Stimulated activated CD8-positive, alpha-beta memory T cell treated with anti-CD3 and anti-CD28 coated beads, Interleukin-4, amount 100 ng/mL, for 1 hour (primary cell): ENCODE results near the gene YPEL4.

Experiments
- DNase-seq, 2 donors: peaks; one replicate each; pipeline ENCODE4 v3.0.0-alpha.2; 2020; ENCODE audit warnings: low read depth in 2 of 2, low spot score in 1 of 2

YPEL4 gene

DNA sequence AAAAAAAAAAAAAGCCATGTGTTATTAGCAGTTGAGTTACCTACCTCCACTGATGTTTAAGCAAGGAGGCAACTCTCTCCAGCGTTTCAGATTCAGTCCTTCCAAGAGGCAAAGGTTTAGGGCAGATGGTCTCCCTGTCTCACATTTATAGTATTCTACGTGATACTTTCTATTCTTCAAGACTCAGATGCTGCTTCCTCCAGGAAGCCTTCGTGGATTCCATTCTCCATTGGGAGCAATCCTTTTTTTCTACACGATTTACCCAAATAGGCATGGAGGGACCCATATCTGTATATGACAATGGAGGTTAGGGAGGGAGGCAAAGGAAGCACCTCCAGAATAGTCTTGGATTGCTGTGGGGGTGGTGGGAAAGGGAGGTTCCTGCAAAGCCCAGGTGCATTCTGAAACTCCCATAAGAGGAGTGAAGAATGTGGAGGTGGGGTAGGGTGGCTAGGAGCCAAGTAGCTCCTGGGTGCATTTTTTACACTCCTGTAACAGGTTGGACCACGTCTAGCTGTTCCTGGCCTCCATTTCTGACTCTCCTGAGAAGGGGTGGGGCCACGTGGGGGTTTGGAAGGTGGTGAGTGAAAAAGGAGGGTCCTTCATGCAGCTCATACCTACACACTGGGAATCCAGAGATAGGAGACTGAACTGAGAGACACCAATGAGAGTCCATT lies 16.2 kb downstream of the YPEL4 start:
- DNase-seq: no peak

DNA sequence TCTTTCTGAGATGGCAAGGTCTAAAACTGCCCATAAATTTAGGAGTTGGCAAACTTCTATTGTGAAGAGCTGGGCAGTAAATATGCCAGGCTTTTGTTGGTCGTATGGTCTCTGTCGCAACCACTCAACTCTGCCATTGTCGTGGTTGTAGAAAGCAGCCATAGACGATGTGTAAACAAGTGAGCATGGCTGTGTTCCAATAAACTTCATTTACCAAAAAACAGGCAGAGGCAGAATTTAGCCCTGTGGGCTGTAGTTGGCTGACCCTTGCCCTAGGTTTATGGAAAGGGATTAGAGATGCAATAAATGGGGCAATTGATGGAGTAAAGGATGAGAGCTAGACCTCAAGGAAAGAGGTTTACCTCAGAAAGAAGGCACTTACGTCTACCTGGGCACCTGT lies 17.6 kb downstream of the YPEL4 start:
- DNase-seq: no peak

DNA sequence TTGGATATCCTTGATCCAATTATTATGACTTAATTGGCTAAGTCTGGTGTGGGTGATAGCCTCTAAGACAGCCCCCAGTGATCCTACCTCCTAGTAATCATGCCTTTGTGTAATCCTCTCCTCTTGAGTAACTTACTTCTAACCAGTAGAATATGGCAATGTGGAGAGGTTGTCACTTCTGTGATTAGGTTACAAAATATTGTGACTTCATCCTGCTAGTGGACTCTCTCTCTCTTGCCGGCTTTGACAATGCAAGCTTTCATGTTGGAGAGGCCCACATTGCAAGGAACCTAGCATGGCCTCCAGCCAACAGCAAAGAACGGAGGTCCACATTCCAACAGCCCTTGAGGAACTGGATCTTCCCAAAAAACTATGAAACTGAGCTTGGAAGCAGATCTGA lies 19.5 kb downstream of the YPEL4 start:
- no peak for DNase-seq

DNA sequence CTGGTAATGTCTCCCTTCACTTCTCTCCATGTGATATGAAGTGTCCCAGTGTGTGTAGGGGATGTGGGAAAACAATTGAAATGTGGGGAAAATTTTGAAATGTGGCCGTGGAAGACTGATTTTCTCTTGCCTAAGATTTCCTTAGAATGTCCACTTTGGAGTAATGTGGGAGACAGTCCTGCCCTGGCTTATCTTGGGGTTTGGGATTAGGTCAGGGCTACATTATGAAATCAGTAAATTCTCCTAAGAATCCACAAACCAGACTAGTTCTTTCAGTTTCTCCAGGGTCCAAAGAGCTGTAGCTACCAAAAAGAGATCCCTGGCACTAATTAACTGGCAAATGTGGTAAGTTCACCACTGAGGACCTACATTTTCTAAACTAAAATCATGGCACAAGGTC lies 22.8 kb downstream of the YPEL4 start:
- DNase-seq: no peak

DNA sequence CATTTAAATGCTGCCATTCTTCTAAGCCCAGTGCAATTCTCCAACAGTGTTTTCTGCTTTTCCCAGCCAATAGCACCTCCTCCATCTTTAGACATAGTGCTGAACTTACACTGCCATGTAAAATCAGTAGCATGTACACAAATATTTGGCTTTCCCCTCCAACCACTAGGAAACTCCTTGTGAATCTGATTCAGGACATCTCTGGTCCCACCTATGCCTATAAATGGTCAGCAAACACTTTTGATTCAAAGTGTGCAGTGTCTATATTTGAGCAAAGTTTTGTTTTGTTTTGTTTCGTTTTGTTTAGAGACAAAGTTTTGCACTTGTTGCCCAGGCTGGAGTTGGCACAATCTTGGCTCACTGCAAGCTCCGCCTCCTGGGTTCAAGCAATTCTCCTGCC lies 24.8 kb downstream of the YPEL4 start:
- DNase-seq: no peak

DNA sequence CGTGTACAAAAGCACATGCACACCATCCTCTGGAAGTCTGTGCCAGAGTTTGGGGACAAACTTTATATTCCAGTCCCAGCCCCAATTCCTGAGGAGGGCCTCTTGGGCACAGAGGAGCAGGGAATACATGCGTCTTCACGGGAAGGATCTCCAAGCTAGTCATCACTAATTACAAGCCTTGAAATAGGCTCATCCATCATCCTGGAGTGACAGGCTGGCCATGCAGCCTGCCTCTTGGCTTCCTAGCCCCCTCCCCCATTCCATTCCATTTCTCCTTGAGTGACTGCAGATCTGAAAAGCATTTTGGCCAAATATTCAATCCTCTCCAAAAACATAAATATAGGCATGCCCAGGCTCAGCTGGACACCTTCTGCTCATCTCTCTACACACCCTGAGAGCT lies 27.4 kb downstream of the YPEL4 start:
- no peak for DNase-seq

DNA sequence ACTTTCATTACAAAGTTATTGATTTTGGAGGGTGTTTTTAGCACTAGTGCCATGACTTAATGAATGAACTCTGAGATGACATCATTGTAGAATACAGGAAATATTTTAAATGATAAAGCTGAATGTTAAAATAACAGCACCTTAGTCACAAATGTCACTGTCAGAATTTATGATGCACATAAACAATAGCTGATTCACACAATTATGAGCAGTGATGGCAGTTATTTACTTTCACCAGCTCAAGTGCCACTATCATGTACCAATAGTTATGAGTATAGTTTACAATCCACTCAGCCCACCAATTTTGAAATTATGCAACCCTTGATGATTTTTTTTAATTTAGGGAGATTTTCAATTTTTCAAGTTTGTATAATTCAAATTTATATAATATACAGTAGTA lies 29.2 kb downstream of the YPEL4 start:
- no peak for DNase-seq

DNA sequence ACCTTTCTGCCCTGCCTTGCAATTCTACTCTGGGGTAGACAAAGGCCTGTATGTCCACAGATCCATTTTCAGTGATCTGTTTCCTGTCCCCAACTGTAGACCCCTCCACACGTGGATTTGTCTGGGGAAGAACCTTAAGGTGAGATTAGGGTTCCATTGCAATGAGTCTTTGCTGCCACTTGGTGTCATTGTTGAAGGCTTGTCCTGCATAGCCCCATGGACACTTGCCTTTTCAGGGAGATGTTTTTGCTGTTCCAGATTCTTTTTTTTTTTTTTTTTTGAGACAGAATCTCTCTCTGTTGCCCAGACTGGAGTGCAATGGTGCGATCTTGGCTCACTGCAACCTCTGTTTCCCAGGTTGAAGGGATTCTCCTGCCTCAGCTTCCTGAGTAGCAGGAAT lies 30.4 kb downstream of the YPEL4 start:
- no peak for DNase-seq

DNA sequence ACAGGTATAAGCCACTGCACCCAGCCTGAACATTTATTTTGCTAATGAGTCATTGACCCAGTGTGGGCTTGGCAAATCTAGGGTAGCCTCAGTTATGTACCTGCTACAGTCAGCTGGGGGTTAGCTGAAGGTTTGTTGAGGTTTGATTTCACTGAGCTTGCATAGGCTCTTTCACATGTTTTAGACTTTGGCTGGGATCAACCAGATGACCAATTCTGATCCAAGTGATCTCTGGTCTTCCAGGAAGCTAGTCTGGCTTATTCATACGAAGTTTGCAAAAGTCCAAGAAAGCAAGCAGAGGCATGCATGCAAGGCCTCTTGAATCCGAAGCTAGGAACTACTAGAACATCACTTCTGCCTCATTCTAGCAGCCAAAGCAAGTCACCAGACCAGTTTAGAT lies 31.3 kb downstream of the YPEL4 start:
- DNase-seq: no peak

DNA sequence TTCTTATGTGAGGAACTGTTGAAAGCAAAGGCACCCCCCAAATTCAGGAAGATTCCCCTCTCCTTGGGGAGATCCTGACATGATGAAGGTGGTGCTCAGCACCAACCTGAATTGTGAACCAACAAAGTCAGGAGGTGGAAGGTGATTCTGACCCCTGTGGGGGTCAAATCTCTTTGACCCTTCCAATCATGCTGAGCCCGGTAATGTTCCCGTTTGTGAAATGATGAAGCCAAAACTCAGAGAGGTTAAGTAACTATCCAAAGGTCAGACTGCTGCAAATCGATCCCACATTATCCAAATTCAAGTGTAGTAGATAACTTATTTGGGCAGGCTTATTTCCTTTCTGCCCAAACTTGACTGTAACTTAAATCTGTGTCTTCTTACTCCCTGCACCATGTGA lies 33.1 kb downstream of the YPEL4 start:
- DNase-seq: no peak

DNA sequence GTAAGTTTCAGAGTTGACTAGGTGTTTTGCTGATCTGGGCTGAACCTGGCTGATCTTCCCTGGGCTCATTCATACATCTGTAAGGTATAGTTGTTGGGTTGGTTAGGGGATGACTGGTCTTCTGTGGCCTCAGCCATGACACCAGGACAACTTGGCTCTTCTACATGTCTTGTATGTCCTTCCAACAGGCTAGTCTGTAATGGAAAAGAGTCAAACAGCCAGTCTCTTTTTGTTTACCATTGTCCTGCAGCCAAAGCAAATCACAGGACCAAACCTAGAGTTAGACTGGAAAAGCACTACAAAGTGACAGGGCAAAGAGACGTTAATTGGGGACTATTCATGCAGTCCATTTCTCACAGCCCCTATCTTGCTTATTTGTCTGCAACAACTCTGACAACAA lies 34.4 kb downstream of the YPEL4 start:
- DNase-seq: no peak

DNA sequence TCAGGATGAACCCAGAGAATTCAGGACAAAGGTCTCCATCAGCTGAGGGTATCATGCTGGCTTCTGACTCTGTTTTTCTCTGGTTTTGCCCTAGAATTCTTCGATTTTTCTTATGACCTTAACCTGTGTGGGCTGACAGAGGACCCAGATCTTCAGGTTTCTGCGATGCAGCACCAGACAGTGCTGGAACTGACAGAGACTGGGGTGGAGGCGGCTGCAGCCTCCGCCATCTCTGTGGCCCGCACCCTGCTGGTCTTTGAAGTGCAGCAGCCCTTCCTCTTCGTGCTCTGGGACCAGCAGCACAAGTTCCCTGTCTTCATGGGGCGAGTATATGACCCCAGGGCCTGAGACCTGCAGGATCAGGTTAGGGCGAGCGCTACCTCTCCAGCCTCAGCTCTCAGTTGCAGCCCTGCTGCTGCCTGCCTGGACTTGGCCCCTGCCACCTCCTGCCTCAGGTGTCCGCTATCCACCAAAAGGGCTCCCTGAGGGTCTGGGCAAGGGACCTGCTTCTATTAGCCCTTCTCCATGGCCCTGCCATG lies 35.4 kb downstream of the YPEL4 start:
- DNase-seq: no peak

DNA sequence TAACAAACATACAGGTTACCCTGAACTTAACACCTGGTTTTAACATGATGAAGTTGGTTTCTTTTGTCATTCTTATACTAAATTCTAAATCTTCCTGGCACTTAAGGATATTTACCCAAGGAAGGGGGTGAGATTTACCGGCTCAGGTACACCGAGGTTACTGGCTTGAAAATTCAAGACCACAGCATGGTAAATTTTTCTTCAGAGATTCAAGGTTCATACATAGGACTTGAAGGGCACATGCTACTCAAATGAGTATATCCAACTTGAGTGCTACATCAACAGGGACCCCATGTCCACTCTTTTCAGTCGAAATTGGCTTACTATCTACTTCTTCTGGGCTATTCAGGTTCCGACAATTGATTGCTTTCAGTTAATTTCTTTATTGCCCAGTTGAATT lies 39.5 kb downstream of the YPEL4 start:
- no peak for DNase-seq

DNA sequence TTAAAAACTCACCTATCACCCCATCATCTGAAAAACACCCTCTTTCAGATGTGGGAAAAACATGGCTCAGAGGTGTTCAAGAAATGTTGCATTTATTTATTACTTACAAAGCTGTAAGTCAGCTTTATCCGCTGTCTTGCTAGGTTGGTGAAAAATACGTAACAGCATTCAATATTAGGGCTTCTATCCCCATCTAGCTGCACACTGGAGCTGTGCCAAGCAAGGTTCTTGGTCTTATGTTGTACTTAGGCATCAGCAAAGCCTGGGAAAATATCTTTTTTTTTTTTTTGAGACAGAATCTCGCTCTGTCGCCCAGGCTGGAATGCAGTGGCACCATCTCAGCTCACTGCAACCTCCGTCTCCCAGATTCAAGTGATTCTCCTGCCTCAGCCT lies 44.7 kb downstream of the YPEL4 start:
- DNase-seq: no peak

DNA sequence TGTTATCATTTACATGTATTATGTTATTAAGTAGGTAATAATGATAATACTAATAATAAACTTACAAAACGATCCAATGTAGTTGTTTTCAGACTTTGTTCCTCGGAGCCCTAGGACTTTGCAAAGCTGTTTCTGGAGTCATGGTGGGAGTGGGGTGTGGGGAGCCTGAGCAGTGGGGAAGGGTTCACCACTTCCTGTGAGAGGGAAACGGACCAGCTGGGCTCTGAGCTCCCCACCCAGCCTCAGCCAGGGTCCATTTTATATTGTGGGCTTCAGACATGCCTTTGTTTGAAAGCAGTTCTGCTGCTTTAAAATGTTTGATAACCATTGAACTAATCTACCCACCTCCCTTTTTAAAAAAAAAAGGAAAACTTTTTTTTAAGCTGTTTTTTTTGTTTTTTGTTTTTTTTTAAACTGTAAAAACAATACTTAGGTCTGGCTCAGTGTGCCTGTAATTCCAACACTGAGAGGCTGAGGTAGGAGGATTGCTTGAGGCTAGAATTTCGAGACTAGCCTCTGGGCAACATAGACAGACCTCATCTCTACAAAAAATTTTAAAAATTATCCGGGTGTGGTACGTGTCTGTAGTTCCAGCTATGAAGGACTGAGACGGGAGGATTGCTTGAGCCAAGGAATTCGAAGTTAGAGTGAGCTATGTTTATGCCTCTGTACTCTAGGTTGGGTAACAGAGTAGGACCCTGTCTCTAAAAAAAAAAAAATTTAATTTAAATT lies 45.2 kb downstream of the YPEL4 start:
- DNase-seq: no peak

DNA sequence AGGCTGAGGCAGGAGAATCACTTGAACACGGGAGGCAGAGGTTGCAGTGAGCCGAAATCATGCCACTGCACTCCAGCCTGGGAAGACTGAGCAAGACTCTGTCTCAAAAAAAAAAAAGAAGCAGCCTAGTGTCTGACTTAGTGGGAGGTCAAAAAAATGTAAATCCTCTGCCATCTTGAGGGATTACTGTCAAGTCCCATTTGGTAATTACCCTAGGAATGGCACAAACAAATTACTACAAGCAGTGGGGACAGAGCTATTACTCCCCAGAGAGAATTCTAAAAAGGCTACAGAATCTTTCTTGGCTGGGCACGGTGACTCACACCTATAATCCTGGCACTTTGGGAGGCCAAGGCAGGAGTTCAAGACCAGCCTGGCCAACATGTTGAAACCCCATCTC lies 48.4 kb downstream of the YPEL4 start:
- DNase-seq: no peak

DNA sequence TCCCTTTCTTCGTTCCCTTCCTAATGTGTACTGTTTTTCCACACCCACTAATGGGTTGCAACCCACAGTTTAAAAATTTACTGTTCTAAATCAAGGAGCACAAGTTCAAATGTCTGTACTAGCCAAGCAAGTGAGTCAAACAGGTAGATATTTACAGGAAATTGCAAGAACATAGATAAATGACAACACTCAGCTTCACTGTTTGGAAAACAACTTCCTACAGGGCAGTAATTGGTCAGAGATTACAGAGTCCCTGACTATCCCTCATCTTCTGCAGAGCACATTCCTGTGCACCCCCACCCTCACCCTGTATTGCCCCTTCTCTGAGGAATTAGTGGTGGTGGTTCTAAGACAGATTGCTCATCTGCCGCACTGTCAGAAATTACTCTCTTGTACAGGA lies 50.3 kb downstream of the YPEL4 start:
- no peak for DNase-seq

DNA sequence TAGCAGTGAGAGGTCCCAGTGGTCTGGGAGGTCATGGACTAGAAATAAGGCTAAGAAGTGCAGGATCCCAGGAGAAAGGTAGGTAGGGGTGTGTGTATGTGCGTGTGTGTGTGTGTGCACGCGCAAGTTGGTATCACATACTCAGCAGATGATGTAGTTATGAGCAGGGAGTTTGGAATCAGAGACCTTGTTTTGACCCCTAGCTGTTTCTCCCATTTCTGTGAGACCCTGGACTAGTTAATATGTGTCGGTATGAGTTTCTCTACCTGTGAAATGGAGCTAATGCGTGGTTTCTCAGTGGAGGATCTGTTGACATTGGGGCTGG lies 50.9 kb downstream of the YPEL4 start:
- no peak for DNase-seq

DNA sequence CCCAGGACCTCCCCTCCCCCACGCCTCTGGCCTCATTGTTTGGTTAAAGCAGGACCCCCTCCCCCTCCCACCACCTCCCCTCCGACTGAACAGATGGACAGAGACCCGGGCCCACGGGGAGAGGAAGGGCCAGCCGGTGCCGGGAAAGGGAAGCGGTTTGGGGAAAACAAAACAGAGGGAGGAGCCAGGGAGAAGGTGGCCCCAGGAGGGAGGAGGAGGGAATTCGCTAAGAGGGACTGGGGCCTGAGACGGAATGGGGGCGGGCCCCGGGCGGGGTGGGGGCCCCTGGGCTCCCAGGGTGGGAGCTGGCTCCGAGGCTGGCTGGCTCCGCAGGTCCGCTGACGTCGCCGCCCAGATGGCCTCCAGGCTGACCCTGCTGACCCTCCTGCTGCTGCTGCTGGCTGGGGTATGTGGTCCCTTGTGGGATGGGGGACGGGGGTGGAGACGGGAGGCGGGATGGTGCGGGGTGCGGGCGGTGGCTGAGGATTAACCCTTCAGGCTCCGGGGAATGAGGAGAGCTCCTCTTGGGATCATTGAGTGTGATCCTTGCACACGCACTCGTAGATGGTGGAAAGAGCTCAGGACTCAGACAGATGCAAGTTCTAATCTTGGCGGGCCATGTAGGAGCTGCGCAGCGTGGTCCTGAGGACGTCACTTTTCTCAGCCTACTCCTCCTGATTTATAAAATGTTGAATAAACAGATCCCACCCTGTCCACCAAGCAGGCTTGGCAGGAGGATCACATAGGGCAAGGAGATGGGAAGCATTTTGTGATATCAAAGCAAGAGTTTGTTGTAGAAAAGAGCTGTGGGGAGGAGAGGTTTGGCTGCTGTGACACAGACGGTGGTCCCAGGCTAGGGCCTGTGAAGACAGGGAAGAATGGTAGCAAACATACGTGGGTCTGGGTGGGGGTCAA lies 51.5 kb downstream of the YPEL4 start:
- no peak for DNase-seq

DNA sequence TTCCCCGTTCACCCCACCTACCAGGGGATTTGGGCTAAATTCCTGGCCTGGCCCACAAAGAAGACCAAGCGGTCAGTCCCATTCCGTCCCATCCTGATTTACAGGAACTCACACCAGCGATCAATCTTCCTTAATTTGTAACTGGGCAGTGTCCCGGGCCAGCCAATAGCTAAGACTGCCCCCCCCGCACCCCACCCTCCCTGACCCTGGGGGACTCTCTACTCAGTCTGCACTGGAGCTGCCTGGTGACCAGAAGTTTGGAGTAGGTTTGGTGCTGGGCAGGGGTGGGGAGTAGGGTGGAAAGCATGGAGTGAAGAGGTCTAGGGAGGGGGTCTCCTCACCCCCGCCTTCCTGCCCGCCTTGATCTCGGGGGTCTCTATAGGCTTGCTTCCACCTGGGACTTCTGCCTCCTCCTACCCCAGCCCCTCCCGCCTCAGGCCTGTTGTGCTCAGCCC lies 52.2 kb downstream of the YPEL4 start, which contains the start of gene SERPING1:
TSS of gene SERPING1 (plus strand) at position 225 of the 455 bp plus-strand sequence. CDS start 586 bp downstream, outside the sequence.
- no peak for DNase-seq

DNA sequence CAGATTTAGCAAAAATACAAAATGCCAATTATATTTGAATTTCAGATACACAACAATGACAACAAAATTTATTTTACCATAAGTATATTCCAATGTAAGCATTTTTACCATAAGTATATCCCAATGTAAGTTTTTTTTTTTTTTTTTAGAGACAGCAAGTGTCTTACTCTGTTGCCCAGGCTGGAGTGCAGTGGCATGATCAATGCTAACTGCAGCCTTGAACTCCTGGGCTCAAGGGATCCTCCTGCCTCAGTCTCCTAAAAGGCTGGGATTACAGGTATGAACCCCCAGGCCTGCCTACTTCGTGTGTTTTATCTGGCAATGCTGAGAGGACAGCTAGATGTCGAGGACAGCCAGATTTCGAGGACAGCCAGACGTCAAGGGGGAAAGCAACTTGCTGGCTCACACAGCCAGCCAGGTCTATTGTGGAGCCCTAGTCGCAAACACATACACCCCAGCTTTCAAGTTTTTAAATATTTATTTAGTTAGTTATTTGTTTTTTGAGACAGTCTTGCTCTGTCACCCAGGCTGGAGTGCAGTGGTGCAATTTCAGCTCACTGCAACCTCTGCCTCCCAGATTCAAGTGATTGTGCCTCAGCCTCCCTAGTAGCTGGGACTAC lies 53.3 kb downstream of the YPEL4 start:
- DNase-seq: no peak
